HL-60 (cell line): ENCODE measurements around the gene HLCS.

Experiments used
- CTCF ChIP-seq: IDR thresholded peaks from one replicate; pipeline ENCODE4 v1.5.1; 2011; ENCODE audit warnings: low read length, control low read depth, inconsistent platforms; ENCODE audit not compliant: insufficient read depth
- POLR2AphosphoS5 ChIP-seq: IDR thresholded peaks from 2 replicates; pipeline ENCODE4 v1.6.1; 2012; ENCODE audit warnings: low read depth

- TF ChIP-seq CTCF (no peak), POLR2AphosphoS5 (no peak)
These were observed 223.0 kb downstream of the HLCS start for GRCh38 chr21:36743446-36743845.
